MM.1S (cell line): ENCODE data around the gene RADIL.
A peak's percentile ranks its signal among the peaks of the same experiment; 100 is the strongest.

Experiments
- DNase-seq: peaks from one replicate; pipeline ENCODE4 v3.0.0-alpha.2; 2015
- H2AFZ ChIP-seq: fragments of 300-600 bp; sonication (generic); 2 replicates; pipeline ENCODE4 v1.6.0; 2016; ENCODE audit warnings: antibody characterized with exemption, low read length
- H3F3A ChIP-seq: fragments of 300-600 bp; sonication (generic); 2 replicates; pipeline ENCODE4 v1.6.1; 2016; ENCODE audit warnings: mild to moderate bottlenecking, antibody characterized with exemption, low read length, moderate library complexity, mixed read lengths; ENCODE audit not compliant: insufficient read depth
- H3K27ac ChIP-seq: fragments of 300-600 bp; sonication (generic); 2 replicates; pipeline ENCODE4 v1.5.1; 2016; ENCODE audit warnings: mild to moderate bottlenecking, low read length
- H3K27me3 ChIP-seq: fragments of 300-600 bp; sonication (generic); replicated peaks from 2 replicates; pipeline ENCODE4 v1.6.0; 2016; ENCODE audit warnings: low read length; ENCODE audit not compliant: insufficient read depth
- H3K36me3 ChIP-seq: fragments of 300-600 bp; sonication (generic); replicated peaks from 2 replicates; pipeline ENCODE4 v1.6.1; 2016; ENCODE audit warnings: mild to moderate bottlenecking, low read length, mixed read lengths; ENCODE audit not compliant: insufficient read depth
- H3K4me1 ChIP-seq: fragments of 300-600 bp; sonication (generic); 2 replicates; pipeline ENCODE4 v1.6.1; 2016; ENCODE audit warnings: low read length, mixed read lengths
- H3K4me2 ChIP-seq: fragments of 300-600 bp; sonication (generic); 2 replicates; pipeline ENCODE4 v1.6.0; 2016; ENCODE audit warnings: low read depth, low read length
- H3K4me3 ChIP-seq: fragments of 300-600 bp; sonication (generic); 2 replicates; pipeline ENCODE4 v1.5.1; 2016; ENCODE audit warnings: low read length, mixed read lengths
- H3K79me2 ChIP-seq: fragments of 300-600 bp; sonication (generic); 2 replicates; pipeline ENCODE4 v1.6.1; 2016; ENCODE audit warnings: mixed run types, low read length, mixed read lengths
- H3K9ac ChIP-seq: fragments of 300-600 bp; sonication (generic); 2 replicates; pipeline ENCODE4 v1.6.1; 2016; ENCODE audit warnings: low read length, mixed read lengths
- H3K9me2 ChIP-seq: fragments of 300-600 bp; sonication (generic); replicated peaks from 2 replicates; pipeline ENCODE4 v1.6.1; 2016; ENCODE audit warnings: mild to moderate bottlenecking, low read length, mixed read lengths; ENCODE audit not compliant: insufficient read depth
- H3K9me3 ChIP-seq: fragments of 300-600 bp; sonication (generic); replicated peaks from 2 replicates; pipeline ENCODE4 v1.6.1; 2016; ENCODE audit warnings: mild to moderate bottlenecking, low read length, mixed read lengths; ENCODE audit not compliant: insufficient read depth
- H4K20me1 ChIP-seq: fragments of 300-600 bp; sonication (generic); 2 replicates; pipeline ENCODE4 v1.6.1; 2016; ENCODE audit warnings: mild to moderate bottlenecking, low read length, moderate library complexity, mixed read lengths; ENCODE audit not compliant: insufficient read depth
- CTCF ChIP-seq: fragments of 300-600 bp; sonication (generic); IDR thresholded peaks from 2 replicates; pipeline ENCODE4 v1.5.1; 2016; ENCODE audit warnings: antibody characterized with exemption, low read length, mixed read lengths
- EZH2 ChIP-seq: fragments of 300-600 bp; sonication (generic); optimal IDR thresholded peaks from 2 replicates; pipeline ENCODE3; 2017; ENCODE audit warnings: low read depth, mild to moderate bottlenecking, antibody characterized with exemption, low read length, mixed read lengths
- EZH2phosphoT487 ChIP-seq: fragments of 300-600 bp; sonication (generic); IDR thresholded peaks from 2 replicates; pipeline ENCODE4 v1.6.1; 2018; ENCODE audit warnings: antibody characterized with exemption, low read length

Gene RADIL

GRCh38 chr7:4774658-4775249 is 108.8 kb downstream of the RADIL start:
- H3K9me3 ChIP-seq = no peaks in the 10 kb centered on the region
- no peaks in the 10 kb centered on the region for H3K27me3 ChIP-seq
- no peaks in the 10 kb centered on the region for H3K36me3 ChIP-seq
- TF ChIP-seq EZH2 = no peak
- no peak for TF ChIP-seq EZH2phosphoT487
- H3K4me3 ChIP-seq = peak overlapping the region; percentile 98
- DNase-seq = no peak
- peak overlapping the region; percentile 76 for H2AFZ ChIP-seq
- H3K27ac ChIP-seq = peak overlapping the region; percentile 88
- H3K4me1 ChIP-seq = peaks cover 9% of the 10 kb centered on the region; the same call in 1 of the 2 replicates
- no peaks in the 10 kb centered on the region for H3K9me2 ChIP-seq
- peaks cover 15% of the 10 kb centered on the region for H3F3A ChIP-seq
- H3K79me2 ChIP-seq = peaks cover 31% of the 10 kb centered on the region
- peak overlapping the region; percentile 78 for H3K9ac ChIP-seq
- H3K4me2 ChIP-seq = peak overlapping the region; percentile 92
- H4K20me1 ChIP-seq = no peaks in the 10 kb centered on the region

- peak overlapping the region; percentile 78; the same call in 1 of the 2 replicates for H3K9ac ChIP-seq
- peak overlapping the region; percentile 76; the same call in 1 of the 2 replicates for H2AFZ ChIP-seq
- peak overlapping the region; percentile 92 for H3K4me2 ChIP-seq
- no peaks in the 10 kb centered on the region for H3K27me3 ChIP-seq
- H3K79me2 ChIP-seq = peaks cover 30% of the 10 kb centered on the region
- H3K9me3 ChIP-seq = no peaks in the 10 kb centered on the region
- H3K9me2 ChIP-seq = no peaks in the 10 kb centered on the region
- no peak for TF ChIP-seq EZH2phosphoT487
- no peak for TF ChIP-seq CTCF
- TF ChIP-seq EZH2 = no peak
- no peak overlapping the region for H3K27ac ChIP-seq
- H3K36me3 ChIP-seq = no peaks in the 10 kb centered on the region
- no peaks in the 10 kb centered on the region for H4K20me1 ChIP-seq
- H3K4me1 ChIP-seq = peaks cover 9% of the 10 kb centered on the region; the same call in 1 of the 2 replicates
- no peak for DNase-seq
- peaks cover 15% of the 10 kb centered on the region for H3F3A ChIP-seq
- H3K4me3 ChIP-seq = peak overlapping the region; percentile 98
These were observed 109.5 kb downstream of the RADIL start for GRCh38 chr7:4774007-4774406.

- Histone ChIP-seq H3K36me3 (no peaks in the 10 kb centered on the region), H3K4me1 (peaks cover 9% of the 10 kb centered on the region; the same call in 1 of the 2 replicates), H3K9me3 (no peaks in the 10 kb centered on the region), H3K27ac (no peak overlapping the region), H3K27me3 (no peaks in the 10 kb centered on the region), H3K4me2 (no peak overlapping the region), H3K4me3 (no peak overlapping the region), H3K79me2 (peaks cover 18% of the 10 kb centered on the region), H4K20me1 (no peaks in the 10 kb centered on the region), H3F3A (peaks cover 15% of the 10 kb centered on the region), H3K9me2 (no peaks in the 10 kb centered on the region), H2AFZ (no peak overlapping the region), H3K9ac (no peak overlapping the region)
- no peak for TF ChIP-seq EZH2
- DNase-seq = no peak
These were observed 111.2 kb downstream of the RADIL start for GRCh38 chr7:4772306-4772705.

- Histone ChIP-seq H3K27me3 (no peaks in the 10 kb centered on the region), H3K4me3 (no peak overlapping the region), H3K4me1 (peaks cover 8% of the 10 kb centered on the region; the same call in 1 of the 2 replicates), H3K9me2 (no peaks in the 10 kb centered on the region), H3K9me3 (no peaks in the 10 kb centered on the region), H3K36me3 (no peaks in the 10 kb centered on the region), H2AFZ (no peak overlapping the region), H3K9ac (no peak overlapping the region), H3K27ac (no peak overlapping the region), H4K20me1 (no peaks in the 10 kb centered on the region), H3K79me2 (peaks cover 13% of the 10 kb centered on the region), H3F3A (peaks cover 15% of the 10 kb centered on the region), H3K4me2 (no peak overlapping the region)
- no peak for DNase-seq
- no peak for TF ChIP-seq EZH2
- no peak for TF ChIP-seq EZH2phosphoT487
- no peak for TF ChIP-seq CTCF
These were observed 111.8 kb downstream of the RADIL start for GRCh38 chr7:4771737-4772136.
